Activated naive CD4-positive, alpha-beta T cell treated with Interleukin-2 at 50 U/mL for 16 hours (primary cell): Measurements from ENCODE around the gene RELT.
A peak's percentile ranks its signal among the peaks of the same experiment; 100 is the strongest.

Experiments used
- DNase-seq: peaks from one replicate; pipeline ENCODE4 v3.0.0-alpha.2; 2020

RELT gene

GRCh38 chr11:73376803-73377629 lies 817 bp downstream of the RELT start:
- DNase-seq = peak; percentile 64

- DNase-seq = no peak
Observed at GRCh38 chr11:73379189-73379880, 3.1 kb downstream of the RELT start.

DNA sequence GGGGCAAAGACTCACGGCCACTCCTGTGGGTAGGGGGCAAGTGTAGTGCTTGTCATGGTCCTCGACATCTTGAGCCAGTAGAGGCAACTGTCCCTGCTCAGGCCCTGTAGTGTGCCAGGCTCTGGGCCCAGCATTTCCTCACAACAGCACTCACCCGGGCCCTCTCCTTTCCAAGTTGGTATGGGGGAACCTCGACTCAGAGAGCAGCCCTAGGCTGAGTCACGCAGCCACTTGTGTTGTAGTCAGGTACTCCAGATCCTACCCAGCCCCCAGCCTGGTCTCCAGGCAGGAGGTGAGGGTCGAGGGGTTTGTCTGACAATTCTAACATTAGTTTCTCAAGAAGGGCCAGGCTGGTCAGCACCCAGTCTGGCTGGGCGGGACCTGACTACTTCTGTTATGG lies 4.1 kb downstream of the RELT start:
- DNase-seq = no peak

GRCh38 chr11:73380897-73381410 lies 4.8 kb downstream of the RELT start:
- DNase-seq = no peak

DNA sequence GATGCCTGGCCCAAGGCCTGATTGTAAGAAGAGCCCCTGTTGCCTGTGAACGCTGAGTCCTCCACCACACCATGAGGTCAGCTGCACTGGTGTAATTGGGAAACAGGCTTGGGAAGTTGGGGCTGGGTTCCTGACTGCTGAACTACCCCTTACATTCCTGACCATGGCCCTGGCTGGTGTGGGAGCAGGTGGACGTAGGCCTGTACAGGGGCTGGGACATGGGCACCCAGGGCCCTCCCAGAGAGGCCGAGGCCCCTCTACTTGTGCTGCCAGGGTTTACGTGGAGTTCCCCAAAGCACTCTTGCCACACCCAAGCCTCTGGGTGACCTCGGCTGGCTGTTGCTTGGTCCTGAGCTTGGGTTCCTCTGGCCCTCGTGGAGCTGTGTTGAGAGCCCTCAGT lies 5.4 kb downstream of the RELT start:
- no peak for DNase-seq

DNA sequence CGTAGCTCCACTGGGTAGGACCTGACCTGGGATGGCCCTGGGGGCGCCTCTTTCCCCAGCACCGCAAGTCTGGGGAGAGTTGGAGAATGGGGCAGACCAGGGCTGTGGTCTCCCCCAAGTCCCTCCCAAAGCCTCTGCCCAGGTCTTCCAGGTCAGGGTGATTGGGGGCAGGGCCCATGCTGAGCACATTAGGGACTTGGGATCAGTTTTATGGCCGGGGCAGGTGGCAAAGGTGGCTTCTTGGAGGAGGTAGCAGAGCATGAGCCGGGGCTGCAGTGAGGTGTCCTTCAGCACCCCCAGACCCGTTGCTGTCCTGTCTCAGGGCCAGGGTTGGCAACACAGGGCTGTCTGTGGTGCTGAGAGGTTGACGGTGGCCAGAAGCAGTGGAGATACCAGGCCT lies 6.0 kb downstream of the RELT start:
- DNase-seq = no peak

DNA sequence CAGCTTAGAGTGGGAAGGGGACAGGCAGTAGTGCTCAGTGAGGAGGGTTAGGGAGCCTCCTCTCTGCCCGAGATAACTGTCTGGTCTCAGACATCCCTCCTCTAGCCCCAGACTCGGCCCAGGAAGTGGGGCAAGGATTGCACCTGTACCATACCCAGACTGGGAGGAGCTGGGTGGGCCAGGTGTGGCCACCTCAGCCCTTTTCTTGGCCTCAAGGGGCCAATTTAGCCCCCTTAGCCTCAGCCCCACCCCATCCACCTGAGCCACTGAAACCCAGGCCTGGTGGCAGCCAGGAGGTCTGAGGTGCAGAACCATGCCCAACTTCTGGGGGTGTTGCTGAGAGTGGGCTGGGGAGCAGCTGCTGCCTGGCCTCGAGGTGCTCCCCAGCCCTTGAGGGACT lies 6.5 kb downstream of the RELT start:
- DNase-seq = no peak

- no peak for DNase-seq
Observed at GRCh38 chr11:73383249-73384124, 7.3 kb downstream of the RELT start.

GRCh38 chr11:73384125-73384441 lies 7.9 kb downstream of the RELT start:
- DNase-seq = no peak

GRCh38 chr11:73384531-73384871 lies 8.3 kb downstream of the RELT start:
- no peak for DNase-seq

DNA sequence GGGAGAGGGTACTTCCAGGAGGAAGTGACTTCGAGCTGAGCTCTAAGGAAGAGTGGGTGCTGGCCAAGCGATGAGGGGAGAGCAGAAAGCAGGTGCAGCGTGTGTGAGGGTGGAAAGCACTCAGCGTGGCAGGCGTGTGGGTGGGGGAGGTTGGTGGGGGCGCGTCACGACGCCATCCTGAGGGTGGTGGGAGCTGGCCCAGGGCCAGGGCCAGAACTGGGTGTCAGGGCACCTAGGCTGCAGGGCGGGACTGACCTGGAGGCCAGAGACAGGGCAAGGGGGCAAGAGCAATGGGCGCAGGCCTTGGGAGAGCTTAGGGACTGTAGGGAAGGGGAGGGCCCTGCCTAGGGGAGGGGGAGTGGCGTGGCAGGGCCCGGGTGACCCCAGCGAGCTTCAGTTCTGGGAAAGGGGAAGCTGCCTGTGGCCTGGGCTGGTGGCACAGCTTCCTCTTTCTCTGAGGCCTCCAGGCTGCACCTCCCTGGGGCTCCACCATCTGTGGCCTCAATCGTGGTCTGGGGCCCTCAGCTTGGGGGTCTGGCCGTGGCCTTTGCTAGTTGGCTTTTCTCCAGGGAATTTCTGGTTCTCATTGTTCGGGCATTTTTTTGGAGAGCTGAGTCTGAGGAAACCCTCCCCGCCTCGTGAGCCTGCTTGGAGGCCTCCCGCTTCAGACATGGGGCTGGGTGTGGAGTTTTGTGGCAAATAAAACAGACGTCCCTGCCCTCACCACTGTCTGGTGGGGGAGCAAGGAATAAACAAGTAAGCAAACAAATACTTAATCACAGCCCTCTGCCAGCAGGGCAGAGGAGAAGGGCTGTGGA lies 8.9 kb downstream of the RELT start:
- DNase-seq = no peak

DNA sequence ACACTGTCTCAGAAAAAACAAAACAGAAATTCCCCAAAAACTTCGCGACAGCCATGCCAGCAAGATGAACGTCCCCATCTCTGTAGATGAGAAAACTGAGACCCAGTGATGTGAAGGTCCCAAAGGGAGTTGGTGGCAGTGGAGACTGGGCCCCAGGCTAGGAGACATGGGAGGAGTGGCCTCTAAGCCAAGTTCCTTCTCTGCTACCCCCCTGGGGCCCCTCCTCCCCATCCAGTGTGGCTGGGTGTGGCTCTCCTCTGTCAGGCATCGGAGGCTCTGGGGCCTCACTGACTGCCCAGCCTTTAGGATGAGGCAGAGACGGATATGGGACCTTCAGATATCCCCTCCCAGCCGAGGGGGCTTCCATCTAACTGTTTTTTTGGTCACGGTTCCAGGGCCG lies 9.8 kb downstream of the RELT start:
- no peak for DNase-seq

DNA sequence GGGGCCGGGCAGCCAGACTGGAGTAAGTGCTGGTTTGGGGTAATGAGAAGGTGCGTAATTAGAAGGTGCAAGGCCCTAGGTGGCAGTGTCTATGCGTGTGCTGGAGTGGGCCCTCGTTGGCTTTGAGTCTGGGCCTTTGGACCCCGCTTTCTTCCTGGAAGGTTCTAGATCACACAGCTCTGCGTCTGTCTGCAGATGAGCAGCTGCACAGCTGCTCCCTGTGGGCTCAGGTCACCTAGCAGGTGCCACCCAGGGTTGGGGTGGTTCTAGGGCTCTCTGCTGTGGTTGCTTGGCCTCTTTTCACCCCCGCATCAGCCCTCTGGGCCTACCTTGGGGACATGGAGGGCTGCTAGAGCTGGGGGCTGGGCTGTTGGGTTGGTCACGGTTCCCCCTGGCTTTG lies 10.3 kb downstream of the RELT start:
- no peak for DNase-seq

DNA sequence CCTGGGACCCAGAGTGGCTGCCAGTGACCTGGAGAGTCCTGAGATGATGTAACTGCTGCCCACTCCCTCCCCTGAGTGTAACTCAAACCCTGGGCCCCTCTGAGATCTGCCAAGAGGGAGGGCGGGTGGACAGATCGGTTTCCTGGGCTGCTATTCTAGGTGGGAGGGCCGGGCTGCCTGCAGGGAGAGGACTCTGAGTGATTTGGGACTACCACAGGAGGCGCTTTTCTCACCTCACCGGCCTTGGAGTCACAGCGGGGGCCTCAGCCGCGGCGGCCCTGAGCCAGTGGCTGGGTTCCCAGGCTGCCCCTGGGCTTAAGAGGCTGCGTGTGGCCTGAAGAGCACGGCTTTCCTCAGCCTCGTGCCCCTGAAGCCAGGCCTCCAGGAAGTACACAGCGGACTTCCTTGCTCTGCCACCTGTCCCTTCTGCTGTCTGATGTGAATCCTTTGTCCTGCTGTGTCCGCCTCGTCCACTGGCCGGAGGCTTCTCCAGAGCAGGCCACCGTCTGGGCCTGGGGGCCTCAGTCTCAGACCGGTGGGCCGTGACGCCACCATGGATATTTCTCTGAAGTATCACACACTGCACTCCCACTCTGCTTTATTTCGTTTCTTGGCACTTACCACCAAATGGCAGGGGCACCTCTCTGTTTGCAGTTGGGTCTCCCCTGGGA lies 11.5 kb downstream of the RELT start:
- DNase-seq = no peak

GRCh38 chr11:73388265-73389133 lies 12.3 kb downstream of the RELT start:
- no peak for DNase-seq

- DNase-seq = no peak
Observed at GRCh38 chr11:73389134-73389525, 12.9 kb downstream of the RELT start.

DNA sequence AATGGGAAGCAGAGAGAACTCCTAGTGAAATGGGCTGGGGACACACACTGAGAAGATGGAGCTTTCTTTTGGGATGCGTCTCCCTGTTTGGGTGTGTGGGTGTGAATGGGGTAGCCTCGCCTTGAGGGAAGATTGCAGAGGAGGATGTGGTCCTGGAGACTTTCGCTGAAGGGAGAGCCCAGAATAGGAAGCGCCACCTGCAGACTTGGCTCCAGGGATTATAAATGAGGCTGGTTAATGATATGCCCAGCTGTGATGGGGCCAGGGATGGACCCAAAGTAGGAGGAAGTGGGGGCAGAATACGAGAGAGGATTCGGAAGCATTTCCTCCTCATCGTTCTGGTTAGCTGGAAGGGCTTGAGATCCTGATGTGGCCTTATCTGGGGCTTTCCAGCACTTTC lies 13.7 kb downstream of the RELT start:
- no peak for DNase-seq

DNA sequence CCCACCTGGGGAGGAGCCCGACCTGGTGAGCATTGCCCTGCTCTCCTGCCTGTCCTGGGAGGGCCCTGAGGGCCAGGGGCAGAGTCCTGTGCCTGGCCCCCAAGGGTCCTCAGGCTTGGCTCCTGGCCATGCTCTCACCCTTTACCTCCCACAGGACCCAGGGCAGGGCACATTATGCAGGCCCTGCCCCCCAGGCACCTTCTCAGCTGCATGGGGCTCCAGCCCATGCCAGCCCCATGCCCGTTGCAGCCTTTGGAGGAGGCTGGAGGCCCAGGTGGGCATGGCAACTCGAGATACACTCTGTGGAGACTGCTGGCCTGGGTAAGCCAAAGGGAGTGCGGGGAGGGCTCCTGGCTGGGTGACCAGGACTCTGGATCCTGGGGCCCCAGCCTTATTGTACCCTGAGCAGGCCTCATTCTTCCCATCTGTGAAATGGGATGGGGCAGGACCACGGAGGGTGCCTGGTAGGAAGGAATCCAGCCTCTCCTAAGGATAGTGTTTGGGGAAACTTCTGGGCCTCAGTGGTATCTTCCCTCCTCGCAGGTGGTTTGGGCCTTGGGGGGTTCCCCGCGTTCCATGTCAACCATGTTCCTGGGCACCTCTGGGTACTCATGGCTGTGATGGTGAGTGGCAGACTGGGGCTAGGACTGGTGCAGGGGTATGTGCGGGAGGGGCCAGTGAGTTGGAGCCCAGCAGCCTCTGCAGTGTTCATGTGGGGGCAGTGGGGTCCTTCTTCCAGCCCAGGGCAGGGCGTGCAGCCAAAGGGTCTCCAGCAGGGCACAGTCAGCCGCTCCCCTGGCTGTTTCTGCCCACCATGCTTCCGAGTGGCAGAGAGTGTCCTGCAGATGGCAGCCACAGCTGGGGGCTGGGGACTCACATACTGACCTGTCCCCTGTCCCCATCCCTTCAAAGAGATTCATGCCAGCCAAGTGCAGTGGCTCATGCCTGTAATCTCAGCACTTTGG lies 14.7 kb downstream of the RELT start:
- no peak for DNase-seq

DNA sequence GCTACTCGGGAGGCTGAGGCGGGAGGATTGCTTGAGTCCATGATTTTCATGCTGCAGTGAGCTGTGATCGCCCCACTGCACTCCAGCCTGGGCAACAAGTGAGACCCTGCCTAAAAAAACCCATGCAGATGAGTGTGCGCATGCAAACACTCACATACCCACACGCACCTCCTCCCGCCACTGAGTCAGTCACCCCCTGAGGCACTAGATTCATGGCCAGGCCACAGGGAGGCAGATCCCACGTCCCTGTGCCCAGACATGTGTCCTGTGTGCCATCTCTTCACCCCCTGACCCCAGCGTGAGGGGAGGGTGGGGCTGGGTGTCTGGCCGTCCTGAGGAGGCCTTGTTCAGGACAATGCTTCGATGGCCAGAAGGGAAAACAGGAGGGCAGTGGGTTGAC lies 15.5 kb downstream of the RELT start:
- no peak for DNase-seq
